ENCODE data around the gene TMTC1.

Gene TMTC1

GRCh38 chr12:29518407-29518806 is 265.3 kb downstream of the TMTC1 start:
- no peak overlapping the region for H3K4me3 ChIP-seq (ENCODE audit: low read length)
- TF ChIP-seq ZNF274 (IDR thresholded peaks at IDR 0.05; ENCODE audit: low read depth, low read length): no peak

GRCh38 chr12:29517264-29517663 is 266.5 kb downstream of the TMTC1 start:
- TF ChIP-seq ZNF274 (IDR thresholded peaks at IDR 0.05; ENCODE audit: low read depth, low read length): no peak
- no peak overlapping the region for H3K4me3 ChIP-seq (ENCODE audit: low read length)

- H3K4me3 ChIP-seq (ENCODE audit: low read length): no peak overlapping the region
- no peak for TF ChIP-seq ZNF274 (IDR thresholded peaks at IDR 0.05; ENCODE audit: low read depth, low read length)
Observed at GRCh38 chr12:29516431-29516875, 267.3 kb downstream of the TMTC1 start.

GRCh38 chr12:29510591-29511185 is 273.1 kb downstream of the TMTC1 start:
- no peak overlapping the region for H3K4me3 ChIP-seq (ENCODE audit: low read length)
- TF ChIP-seq ZNF274 (IDR thresholded peaks at IDR 0.05; ENCODE audit: low read depth, low read length): no peak

GRCh38 chr12:29509503-29509902 is 274.2 kb downstream of the TMTC1 start:
- no peak for TF ChIP-seq ZNF274 (IDR thresholded peaks at IDR 0.05; ENCODE audit: low read depth, low read length)

GRCh38 chr12:29508949-29509348 is 274.8 kb downstream of the TMTC1 start:
- TF ChIP-seq ZNF274 (IDR thresholded peaks at IDR 0.05; ENCODE audit: low read depth, low read length): no peak
- H3K4me3 ChIP-seq (ENCODE audit: low read length): no peak overlapping the region

More at GRCh38 chr12:29509503-29509902, 274.2 kb downstream of the TMTC1 start:
- H3K4me3 ChIP-seq (ENCODE audit: low read length): no peak overlapping the region

GRCh38 chr12:29505122-29505521 is 278.6 kb downstream of the TMTC1 start:
- H3K4me3 ChIP-seq (ENCODE audit: low read length): no peak overlapping the region
- no peak for TF ChIP-seq ZNF274 (IDR thresholded peaks at IDR 0.05; ENCODE audit: low read depth, low read length)

- no peak overlapping the region for H3K4me3 ChIP-seq (ENCODE audit: low read length)
- no peak for TF ChIP-seq ZNF274 (IDR thresholded peaks at IDR 0.05; ENCODE audit: low read depth, low read length)
Observed at GRCh38 chr12:29503283-29503682, 280.5 kb downstream of the TMTC1 start.

- H3K4me3 ChIP-seq (ENCODE audit: low read length): no peak overlapping the region
- no peak for TF ChIP-seq ZNF274 (IDR thresholded peaks at IDR 0.05; ENCODE audit: low read depth, low read length)
Observed at GRCh38 chr12:29499235-29499634, 284.5 kb downstream of the TMTC1 start.

- no peak for TF ChIP-seq ZNF274 (IDR thresholded peaks at IDR 0.05; ENCODE audit: low read depth, low read length)
- H3K4me3 ChIP-seq (ENCODE audit: low read length): no peak within 1 kb of the TSS
Observed at GRCh38 chr12:29497588-29497987, 286.2 kb downstream of the TMTC1 start, which contains the start of gene OVCH1. Gene OVCH1 (minus strand): TSS chr12:29497686. CDS start chr12:29497686, 0 bp downstream.

GRCh38 chr12:29492891-29493290 is 290.9 kb downstream of the TMTC1 start:
- no peak overlapping the region for H3K4me3 ChIP-seq (ENCODE audit: low read length)
- TF ChIP-seq ZNF274 (IDR thresholded peaks at IDR 0.05; ENCODE audit: low read depth, low read length): no peak

- H3K4me3 ChIP-seq (ENCODE audit: low read length): no peak overlapping the region
- TF ChIP-seq ZNF274 (IDR thresholded peaks at IDR 0.05; ENCODE audit: low read depth, low read length): no peak
Observed at GRCh38 chr12:29486972-29487371, 296.8 kb downstream of the TMTC1 start.

GRCh38 chr12:29463198-29463597 is 320.5 kb downstream of the TMTC1 start:
- TF ChIP-seq ZNF274 (IDR thresholded peaks at IDR 0.05; ENCODE audit: low read depth, low read length): no peak
- no peak overlapping the region for H3K4me3 ChIP-seq (ENCODE audit: low read length)

- H3K4me3 ChIP-seq (ENCODE audit: low read length): no peak overlapping the region
- TF ChIP-seq ZNF274 (IDR thresholded peaks at IDR 0.05; ENCODE audit: low read depth, low read length): no peak
Observed at GRCh38 chr12:29460082-29460481, 323.7 kb downstream of the TMTC1 start.

- TF ChIP-seq ZNF274 (IDR thresholded peaks at IDR 0.05; ENCODE audit: low read depth, low read length): no peak
- H3K4me3 ChIP-seq (ENCODE audit: low read length): no peak overlapping the region
Observed at GRCh38 chr12:29455087-29455486, 328.7 kb downstream of the TMTC1 start.

- H3K4me3 ChIP-seq (ENCODE audit: low read length): no peak overlapping the region
- no peak for TF ChIP-seq ZNF274 (IDR thresholded peaks at IDR 0.05; ENCODE audit: low read depth, low read length)
Observed at GRCh38 chr12:29451888-29452287, 331.9 kb downstream of the TMTC1 start.

Data from GM08714 (cell line).